GM23338 (cell line): ENCODE results near the gene IQUB. TPM values are rescaled to one million over a fixed set of nuclear protein-coding genes. Genes with fewer than 3 reads are reported as not detected.

ENCODE experiments used
- ATAC-seq: fragments of 200-7000 bp; cut with Tn5 transposase; 3 replicates; pipeline ENCODE4 v1.9.1; 2020
- DNase-seq: peaks from one replicate; pipeline ENCODE4 v3.0.0-alpha.2; 2015; ENCODE audit warnings: low spot score
- H2AFZ ChIP-seq: fragments of 200-600 bp; sonication (generic); 2 replicates; pipeline ENCODE4 v1.8.0; 2016; ENCODE audit warnings: antibody characterized with exemption, mild to moderate bottlenecking, moderate library complexity
- H3F3A ChIP-seq: fragments of 200-600 bp; sonication (generic); replicated peaks from 2 replicates; pipeline ENCODE4 v1.8.0; 2017; ENCODE audit warnings: antibody characterized with exemption, mixed run types, low read depth
- H3K27ac ChIP-seq: fragments of 200-600 bp; sonication (generic); 2 replicates; pipeline ENCODE4 v1.6.1; 2016; ENCODE audit warnings: low read depth
- H3K27me3 ChIP-seq: fragments of 200-600 bp; sonication (generic); 2 replicates; pipeline ENCODE4 v1.8.0; 2016; ENCODE audit warnings: mild to moderate bottlenecking, mixed run types, moderate library complexity; ENCODE audit not compliant: insufficient read depth
- H3K36me3 ChIP-seq: fragments of 200-600 bp; sonication (generic); 2 replicates; pipeline ENCODE4 v1.8.0; 2016; ENCODE audit warnings: mild to moderate bottlenecking; ENCODE audit not compliant: insufficient read depth
- H3K4me1 ChIP-seq: fragments of 200-600 bp; sonication (generic); 2 replicates; pipeline ENCODE4 v1.8.0; 2016; ENCODE audit warnings: mild to moderate bottlenecking, moderate library complexity; ENCODE audit not compliant: insufficient read depth
- H3K4me2 ChIP-seq: fragments of 200-600 bp; sonication (generic); 2 replicates; pipeline ENCODE4 v1.7.1; 2017; ENCODE audit warnings: mixed run types
- H3K4me3 ChIP-seq: fragments of 200-600 bp; sonication (generic); 2 replicates; pipeline ENCODE4 v1.6.1; 2016; ENCODE audit warnings: mixed run types
- H3K79me2 ChIP-seq: fragments of 200-600 bp; sonication (generic); replicated peaks from 2 replicates; pipeline ENCODE4 v1.8.0; 2017; ENCODE audit warnings: mild to moderate bottlenecking; ENCODE audit not compliant: insufficient read depth
- H3K9me2 ChIP-seq: fragments of 200-600 bp; sonication (generic); 2 replicates; pipeline ENCODE4 v1.8.0; 2017; ENCODE audit not compliant: insufficient read depth
- H4K20me1 ChIP-seq: fragments of 200-600 bp; sonication (generic); replicated peaks from 2 replicates; pipeline ENCODE4 v1.8.0; 2017; ENCODE audit warnings: mild to moderate bottlenecking; ENCODE audit not compliant: insufficient read depth
- H3K27ac Mint-ChIP-seq: 2 replicates; pipeline ENCODE4 v1.8.0; 2020; ENCODE audit warnings: inconsistent platforms, mild to moderate bottlenecking, moderate library complexity, mixed read lengths
- H3K27me3 Mint-ChIP-seq: 3 replicates; pipeline ENCODE4 v1.8.0; 2022; ENCODE audit warnings: low read depth, mild to moderate bottlenecking, moderate library complexity, mixed read lengths, inconsistent platforms; ENCODE audit not compliant: insufficient read depth, poor library complexity
- H3K36me3 Mint-ChIP-seq: 3 replicates; pipeline ENCODE4 v1.8.0; 2021; ENCODE audit warnings: low read depth, mild to moderate bottlenecking, inconsistent platforms, moderate library complexity, mixed read lengths
- H3K4me1 Mint-ChIP-seq: 3 replicates; pipeline ENCODE4 v1.8.0; 2020; ENCODE audit warnings: mild to moderate bottlenecking, inconsistent platforms, mixed read lengths
- H3K4me3 Mint-ChIP-seq: 3 replicates; pipeline ENCODE4 v1.8.0; 2021; ENCODE audit warnings: moderate library complexity, mild to moderate bottlenecking, inconsistent platforms, mixed read lengths
- H3K9me3 Mint-ChIP-seq: 3 replicates; pipeline ENCODE4 v1.8.0; 2020; ENCODE audit warnings: moderate library complexity, mild to moderate bottlenecking, inconsistent platforms, mixed read lengths
- CREB1 ChIP-seq: fragments of 250-450 bp; sonication (Bioruptor Pico); IDR thresholded peaks from 2 replicates; pipeline ENCODE4 v1.5.0; 2020; ENCODE audit warnings: low read depth, mild to moderate bottlenecking, moderate library complexity
- ETS1 ChIP-seq: IDR thresholded peaks from 2 replicates; pipeline ENCODE4 v1.6.1; 2016; ENCODE audit warnings: antibody characterized with exemption
- EZH2 ChIP-seq: fragments of 200-600 bp; sonication (generic); IDR thresholded peaks from one replicate; pipeline ENCODE4 v1.8.0; 2017; ENCODE audit warnings: antibody characterized with exemption, mild to moderate bottlenecking, low read depth; ENCODE audit not compliant: unreplicated experiment
- NANOG ChIP-seq: IDR thresholded peaks from 2 replicates; pipeline ENCODE4 v1.6.1; 2016; ENCODE audit warnings: antibody characterized with exemption, borderline replicate concordance
- POLR2AphosphoS5 ChIP-seq: IDR thresholded peaks from 2 replicates; pipeline ENCODE4 v1.6.1; 2016; ENCODE audit warnings: antibody characterized with exemption, low read depth
- STAT1 ChIP-seq: IDR thresholded peaks from one replicate; pipeline ENCODE4 v1.6.1; 2016; ENCODE audit warnings: antibody characterized with exemption; ENCODE audit not compliant: unreplicated experiment
- ZNF114 ChIP-seq: fragments of 250-450 bp; sonication (Bioruptor Pico); IDR thresholded peaks from 2 replicates; pipeline ENCODE4 v1.5.0; 2020; ENCODE audit warnings: mild to moderate bottlenecking, moderate library complexity
- ZNF331 ChIP-seq: fragments of 250-450 bp; sonication (Bioruptor Pico); IDR thresholded peaks from 2 replicates; pipeline ENCODE4 v1.5.0; 2020; ENCODE audit warnings: low read depth, mild to moderate bottlenecking, moderate library complexity
- ZNF462 ChIP-seq: fragments of 250-450 bp; sonication (Bioruptor Pico); IDR thresholded peaks from 2 replicates; pipeline ENCODE4 v1.5.0; 2020; ENCODE audit warnings: mild to moderate bottlenecking, moderate library complexity
- polyA plus RNA-seq: library from polyadenylated mRNA; unstranded; fragments of >200 nt; fragmentation: Nextera tagmentation; extraction: Ambion mirVana; gene quantifications from 2 replicates; pipeline ENCODE4 v1.2.1, GENCODE V29; 2016
- total RNA-seq: library from RNA; depleted of rRNA; stranded (reverse); fragments of >200 nt; shearing (Covaris generic); gene quantifications from 2 replicates; pipeline ENCODE4 v1.2.3, GENCODE V29; 2014
- TF ChIP-seq, protein P1 (sequence below), 2 experiments: fragments of 200-600 bp in 1 of 2; sonication (generic) in 1 of 2; conservative IDR thresholded peaks; 2 replicates each; pipeline versions ENCODE4 v1.5.1 to v1.6.1; 2016 to 2017; ENCODE audit warnings: antibody characterized with exemption in 2 of 2, low read depth in 2 of 2, mild to moderate bottlenecking in 2 of 2, moderate library complexity in 1 of 2

IQUB gene
- total and polyA plus RNA-seq, 2 experiments from 2014 or later = 0.79 to 1.1 TPM

DNA sequence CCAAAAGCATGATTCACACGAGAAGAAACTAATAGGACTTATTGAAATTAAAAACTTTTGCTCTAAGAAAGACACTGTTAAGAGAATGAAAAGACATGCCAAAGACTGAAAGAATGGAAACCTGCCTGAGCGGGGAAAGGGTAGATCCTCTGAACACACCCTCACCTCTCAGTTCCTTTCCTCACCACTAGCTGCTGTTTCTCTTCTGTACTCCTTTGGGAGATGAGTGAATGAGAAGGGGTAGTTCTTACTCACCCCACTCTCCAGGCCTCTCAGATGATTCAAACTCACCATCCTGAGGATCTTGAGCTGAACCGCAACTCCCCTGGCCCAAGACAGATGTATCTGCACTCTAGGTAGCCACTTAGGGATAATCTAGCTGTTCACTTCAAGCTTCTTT, 41.9 kb downstream of the IQUB start:
- Mint-ChIP-seq H3K27ac (no peak overlapping the region), H3K4me1 (peaks cover 2% of the 10 kb centered on the region; the same call in 1 of the 3 replicates), H3K4me3 (no peak overlapping the region), H3K36me3 (no peaks in the 10 kb centered on the region), H3K27me3 (no peaks in the 10 kb centered on the region), H3K9me3 (no peaks in the 10 kb centered on the region)
- H4K20me1 ChIP-seq = no peaks in the 10 kb centered on the region
- H3K79me2 ChIP-seq = no peaks in the 10 kb centered on the region
- ATAC-seq (peak; percentile 92), DNase-seq (peak; percentile 38)
- H3K36me3 ChIP-seq = no peaks in the 10 kb centered on the region
- no peaks in the 10 kb centered on the region for H3K4me1 ChIP-seq
- no peak overlapping the region for H3K4me3 ChIP-seq
- no peaks in the 10 kb centered on the region for H3F3A ChIP-seq
- no peak overlapping the region for H3K4me2 ChIP-seq
- TF ChIP-seq EZH2 (no peak), ETS1 (no peak), ZNF331 (CRISPR knock-in tag) (no peak), ZNF114 (CRISPR knock-in tag) (no peak)
- TF ChIP-seq, protein P1, sequence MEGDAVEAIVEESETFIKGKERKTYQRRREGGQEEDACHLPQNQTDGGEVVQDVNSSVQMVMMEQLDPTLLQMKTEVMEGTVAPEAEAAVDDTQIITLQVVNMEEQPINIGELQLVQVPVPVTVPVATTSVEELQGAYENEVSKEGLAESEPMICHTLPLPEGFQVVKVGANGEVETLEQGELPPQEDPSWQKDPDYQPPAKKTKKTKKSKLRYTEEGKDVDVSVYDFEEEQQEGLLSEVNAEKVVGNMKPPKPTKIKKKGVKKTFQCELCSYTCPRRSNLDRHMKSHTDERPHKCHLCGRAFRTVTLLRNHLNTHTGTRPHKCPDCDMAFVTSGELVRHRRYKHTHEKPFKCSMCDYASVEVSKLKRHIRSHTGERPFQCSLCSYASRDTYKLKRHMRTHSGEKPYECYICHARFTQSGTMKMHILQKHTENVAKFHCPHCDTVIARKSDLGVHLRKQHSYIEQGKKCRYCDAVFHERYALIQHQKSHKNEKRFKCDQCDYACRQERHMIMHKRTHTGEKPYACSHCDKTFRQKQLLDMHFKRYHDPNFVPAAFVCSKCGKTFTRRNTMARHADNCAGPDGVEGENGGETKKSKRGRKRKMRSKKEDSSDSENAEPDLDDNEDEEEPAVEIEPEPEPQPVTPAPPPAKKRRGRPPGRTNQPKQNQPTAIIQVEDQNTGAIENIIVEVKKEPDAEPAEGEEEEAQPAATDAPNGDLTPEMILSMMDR (conservative IDR thresholded peaks at IDR 0.05; ENCODE audit: low read depth in 2 of 2) = peak in 1 of 2 experiments; percentile 1; a peak in 1 of 4 replicates
- no peaks in the 10 kb centered on the region for H3K27me3 ChIP-seq
- no peak overlapping the region for H3K27ac ChIP-seq
- no peaks in the 10 kb centered on the region for H3K9me2 ChIP-seq
- peak overlapping the region; percentile 7; the same call in 1 of the 2 replicates for H2AFZ ChIP-seq

- no peaks in the 10 kb centered on the region for H3K79me2 ChIP-seq
- Mint-ChIP-seq H3K4me1 (no peaks in the 10 kb centered on the region), H3K9me3 (no peaks in the 10 kb centered on the region), H3K36me3 (no peaks in the 10 kb centered on the region), H3K27ac (no peak overlapping the region), H3K27me3 (no peaks in the 10 kb centered on the region), H3K4me3 (no peak overlapping the region)
- no peak overlapping the region for H2AFZ ChIP-seq
- H4K20me1 ChIP-seq = no peaks in the 10 kb centered on the region
- H3K9me2 ChIP-seq = no peaks in the 10 kb centered on the region
- no peak for ATAC-seq
- H3K36me3 ChIP-seq = no peaks in the 10 kb centered on the region
- H3K27me3 ChIP-seq = no peaks in the 10 kb centered on the region
- H3K27ac ChIP-seq = no peak overlapping the region
- no peak overlapping the region for H3K4me2 ChIP-seq
- H3F3A ChIP-seq = no peaks in the 10 kb centered on the region
- no peak for DNase-seq
- H3K4me1 ChIP-seq = no peaks in the 10 kb centered on the region
- no peak overlapping the region for H3K4me3 ChIP-seq
- TF ChIP-seq ZNF114 (CRISPR knock-in tag) = no peak
- no peak for TF ChIP-seq CREB1 (CRISPR knock-in tag)
- no peak for TF ChIP-seq ZNF331 (CRISPR knock-in tag)
- TF ChIP-seq POLR2AphosphoS5 = no peak
- no peak for TF ChIP-seq NANOG
- no peak for TF ChIP-seq STAT1
- TF ChIP-seq ZNF462 (CRISPR knock-in tag) = no peak
These were observed 48.7 kb downstream of the IQUB start for GRCh38 chr7:123485721-123486120.
